IMR-90 (cell line): ENCODE measurements around the gene DAB1. TPM values are rescaled to one million over a fixed set of nuclear protein-coding genes. Genes with fewer than 3 reads are reported as not detected.

Experiments
- ATAC-seq: fragments of 200-7000 bp; cut with Tn5 transposase; 2 replicates; pipeline ENCODE4 v1.9.1; 2020; ENCODE audit warnings: low read depth, mild to moderate bottlenecking, moderate library complexity
- BruUV-seq: library from RNA; stranded (reverse); fragments of 400-500 nt; replicated peaks from 2 replicates; lab custom pipeline; 2021; lab: Mats Ljungman, UMichigan
- CTCF ChIA-PET: fragments of 300-600 bp; formaldehyde crosslinking; extraction: SDS; loops from one replicate; lab custom pipeline; 2021; ENCODE audit warnings: antibody characterized with exemption; lab: Yijun Ruan, JAX
- POLR2A ChIA-PET: fragments of 300-600 bp; sonication (Branson Sonifier 250); formaldehyde crosslinking; loops from one replicate; lab custom pipeline; 2022; ENCODE audit warnings: antibody characterized with exemption; ENCODE audit not compliant: unreplicated experiment; lab: Charles Lee
- DNase-seq: peaks from one replicate; pipeline ENCODE4 v3.0.0; 2013
- H2AFZ ChIP-seq: replicated peaks from 2 replicates; pipeline ENCODE3; 2013; ENCODE audit warnings: low read length, mild to moderate bottlenecking; ENCODE audit not compliant: poor library complexity
- H2AK5ac ChIP-seq: 2 replicates; pipeline ENCODE4 v1.6.1; 2013; ENCODE audit warnings: low read depth, low read length, inconsistent platforms
- H2AK9ac ChIP-seq: replicated peaks from 2 replicates; pipeline ENCODE3; 2013; ENCODE audit warnings: mild to moderate bottlenecking, low read depth, low read length, moderate library complexity; ENCODE audit not compliant: poor library complexity
- H2BK120ac ChIP-seq: 2 replicates; pipeline ENCODE4 v1.6.1; 2013; ENCODE audit warnings: low read depth, low read length, inconsistent platforms
- H2BK15ac ChIP-seq: 3 replicates; pipeline ENCODE4 v1.6.1; 2013; ENCODE audit warnings: low read depth, low read length, inconsistent platforms
- H2BK20ac ChIP-seq: 2 replicates; pipeline ENCODE4 v1.6.1; 2013; ENCODE audit warnings: low read depth, mild to moderate bottlenecking, inconsistent platforms, low read length, moderate library complexity
- H2BK5ac ChIP-seq: 2 replicates; pipeline ENCODE4 v1.6.1; 2013; ENCODE audit warnings: mild to moderate bottlenecking, low read depth, low read length, inconsistent platforms; ENCODE audit not compliant: poor library complexity, severe bottlenecking
- H3K14ac ChIP-seq: replicated peaks from 2 replicates; pipeline ENCODE4 v1.6.1; 2013; ENCODE audit warnings: low read depth, low read length, inconsistent platforms
- H3K18ac ChIP-seq: 2 replicates; pipeline ENCODE4 v1.6.1; 2013; ENCODE audit warnings: low read depth, low read length, control low read depth
- H3K23ac ChIP-seq: 2 replicates; pipeline ENCODE4 v1.6.1; 2013; ENCODE audit warnings: low read depth, low read length, inconsistent platforms
- H3K27ac ChIP-seq: 2 replicates; pipeline ENCODE4 v1.5.1; 2013; ENCODE audit warnings: mild to moderate bottlenecking, control low read depth, low read length; ENCODE audit not compliant: insufficient read depth
- H3K27me3 ChIP-seq: 2 replicates; pipeline ENCODE4 v1.6.1; 2013; ENCODE audit warnings: low read length; ENCODE audit not compliant: control insufficient read depth, insufficient read depth
- H3K36me3 ChIP-seq: 2 replicates; pipeline ENCODE4 v1.6.1; 2013; ENCODE audit warnings: low read length, mixed read lengths; ENCODE audit not compliant: control insufficient read depth, insufficient read depth
- H3K4ac ChIP-seq: 2 replicates; pipeline ENCODE4 v1.6.1; 2013; ENCODE audit warnings: low read depth, low read length, inconsistent platforms
- H3K4me1 ChIP-seq: 2 replicates; pipeline ENCODE4 v1.6.1; 2013; ENCODE audit warnings: low read length, mixed read lengths; ENCODE audit not compliant: control insufficient read depth, insufficient read depth
- H3K4me2 ChIP-seq: 2 replicates; pipeline ENCODE4 v1.6.1; 2013; ENCODE audit warnings: low read depth, mild to moderate bottlenecking, control low read depth, low read length, moderate library complexity
- H3K4me3 ChIP-seq: 2 replicates; pipeline ENCODE4 v1.5.1; 2013; ENCODE audit warnings: low read depth, mild to moderate bottlenecking, control low read depth, low read length, moderate library complexity; ENCODE audit not compliant: insufficient read depth
- H3K56ac ChIP-seq: 2 replicates; pipeline ENCODE4 v1.6.1; 2013; ENCODE audit warnings: low read length, inconsistent platforms; ENCODE audit not compliant: insufficient read depth; ENCODE audit errors: extremely low read depth
- H3K79me1 ChIP-seq, 2 experiments: 2 replicates each; pipeline ENCODE4 v1.6.1; 2013; ENCODE audit warnings: low read length in 2 of 2, inconsistent platforms in 1 of 2, low read depth in 1 of 2
- H3K9ac ChIP-seq: 2 replicates; pipeline ENCODE4 v1.6.1; 2013; ENCODE audit warnings: low read depth, low read length, control low read depth
- H3K9me1 ChIP-seq: 2 replicates; pipeline ENCODE4 v1.6.1; 2013; ENCODE audit warnings: low read length, inconsistent platforms; ENCODE audit not compliant: insufficient read depth
- H3K9me3 ChIP-seq: 2 replicates; pipeline ENCODE4 v1.6.1; 2013; ENCODE audit warnings: low read length; ENCODE audit not compliant: control insufficient read depth, insufficient read depth
- H4K20me1 ChIP-seq: 2 replicates; pipeline ENCODE4 v1.6.1; 2013; ENCODE audit warnings: low read length, inconsistent platforms; ENCODE audit not compliant: insufficient read depth
- H4K5ac ChIP-seq: 2 replicates; pipeline ENCODE4 v1.6.1; 2013; ENCODE audit warnings: mild to moderate bottlenecking, low read depth, low read length, control low read depth
- H4K8ac ChIP-seq, 2 experiments: 2 replicates each; pipeline ENCODE4 v1.6.1; 2013; ENCODE audit warnings: low read depth in 2 of 2, low read length in 2 of 2, control low read depth in 1 of 2, inconsistent platforms in 1 of 2
- H4K91ac ChIP-seq: 2 replicates; pipeline ENCODE4 v1.6.1; 2013; ENCODE audit warnings: low read depth, low read length, inconsistent platforms; ENCODE audit not compliant: insufficient read depth
- BHLHE40 ChIP-seq: fragments of 150-350 bp; IDR thresholded peaks from 2 replicates; pipeline ENCODE4 v1.6.1; 2016; ENCODE audit warnings: mild to moderate bottlenecking, low read depth, low read length
- CEBPB ChIP-seq: IDR thresholded peaks from 2 replicates; pipeline ENCODE4 v1.6.1; 2012; ENCODE audit warnings: low read depth, low read length, improper control_type of control experiment
- CHD1 ChIP-seq: IDR thresholded peaks from 2 replicates; pipeline ENCODE4 v1.6.1; 2012; ENCODE audit warnings: low read depth, low read length, improper control_type of control experiment
- FOS ChIP-seq: fragments of 150-350 bp; IDR thresholded peaks from 2 replicates; pipeline ENCODE4 v1.6.1; 2016; ENCODE audit warnings: low read depth, low read length
- MAZ ChIP-seq: IDR thresholded peaks from 2 replicates; pipeline ENCODE4 v1.6.1; 2012; ENCODE audit warnings: low read depth, mild to moderate bottlenecking, low read length, improper control_type of control experiment, moderate library complexity, borderline replicate concordance
- MXI1 ChIP-seq: IDR thresholded peaks from 2 replicates; pipeline ENCODE4 v1.6.1; 2012; ENCODE audit warnings: low read depth, mild to moderate bottlenecking, low read length, moderate library complexity, borderline replicate concordance
- NFE2L2 ChIP-seq: fragments of 150-350 bp; IDR thresholded peaks from 2 replicates; pipeline ENCODE4 v1.6.1; 2016; ENCODE audit warnings: low read depth, mild to moderate bottlenecking, low read length
- POLR2A ChIP-seq: IDR thresholded peaks from 2 replicates; pipeline ENCODE4 v1.6.1; 2012; ENCODE audit warnings: mild to moderate bottlenecking, low read depth, low read length
- RAD21 ChIP-seq: IDR thresholded peaks from 2 replicates; pipeline ENCODE4 v1.6.1; 2012; ENCODE audit warnings: low read length, improper control_type of control experiment
- RFX5 ChIP-seq: IDR thresholded peaks from 2 replicates; pipeline ENCODE4 v1.8.0; 2012; ENCODE audit warnings: low read depth, mild to moderate bottlenecking, low read length, moderate library complexity
- SMC3 ChIP-seq: fragments of 150-350 bp; IDR thresholded peaks from 2 replicates; pipeline ENCODE4 v1.6.1; 2016; ENCODE audit warnings: low read depth, mild to moderate bottlenecking, antibody characterized with exemption, low read length, moderate library complexity
- WGBS, 2 experiments: methylation state at CpG; one replicate each; pipeline versions ENCODE4 v1.1.5 to v1.1.7; 2013; ENCODE audit warnings: missing lambda C conversion rate in 2 of 2; ENCODE audit not compliant: insufficient read length in 1 of 2; ENCODE audit errors: extremely low coverage in 2 of 2; 5-methylcytosine and 5-hydroxymethylcytosine counted together
- dilution Hi-C: fragments of 300-500 bp; cut with HindIII; formaldehyde crosslinking; loops from one replicate; pipeline ENCODE4 v1.14.3; 2018; ENCODE audit warnings: low sequenced_read_pairs; ENCODE audit not compliant: unreplicated experiment
- in situ Hi-C: fragments of 300-500 bp; cut with MboI; formaldehyde crosslinking; loops from 3 replicates; pipeline ENCODE4 v1.14.3; 2019; ENCODE audit warnings: low sequenced_read_pairs, inconsistent platforms, mixed read lengths
- intact Hi-C: fragments of 100-400 bp; cut with micrococcal nuclease; formaldehyde crosslinking; loops from 2 replicates; pipeline ENCODE4 v1.10.0; 2022
- polyA plus RNA-seq, 3 experiments: library from polyadenylated mRNA; depleted of rRNA; stranded (reverse); fragments of >200 nt; gene quantifications; 2 replicates each; pipeline ENCODE4 v1.2.3, GENCODE V29; 2012; ENCODE audit warnings: low replicate concordance in 1 of 3
- total RNA-seq: library from RNA; depleted of rRNA; stranded (reverse); fragments of >200 nt; gene quantifications from 2 replicates; pipeline ENCODE4 v1.2.3, GENCODE V29; 2012
- TF ChIP-seq, protein P1 (sequence below): fragments of 150-350 bp; IDR thresholded peaks from 2 replicates; pipeline ENCODE4 v1.6.1; 2017; ENCODE audit warnings: mild to moderate bottlenecking, antibody characterized with exemption, low read length, low read depth
- TF ChIP-seq, protein P2 (sequence below): fragments of 150-350 bp; IDR thresholded peaks from 2 replicates; pipeline ENCODE4 v1.6.1; 2016; ENCODE audit warnings: low read depth, mild to moderate bottlenecking, low read length, moderate library complexity, borderline replicate concordance

DAB1 gene
- total and polyA plus RNA-seq, 2 of the 4 experiments (the other 2 are of a cell fraction), result 0.18 to 0.41 TPM

DNA sequence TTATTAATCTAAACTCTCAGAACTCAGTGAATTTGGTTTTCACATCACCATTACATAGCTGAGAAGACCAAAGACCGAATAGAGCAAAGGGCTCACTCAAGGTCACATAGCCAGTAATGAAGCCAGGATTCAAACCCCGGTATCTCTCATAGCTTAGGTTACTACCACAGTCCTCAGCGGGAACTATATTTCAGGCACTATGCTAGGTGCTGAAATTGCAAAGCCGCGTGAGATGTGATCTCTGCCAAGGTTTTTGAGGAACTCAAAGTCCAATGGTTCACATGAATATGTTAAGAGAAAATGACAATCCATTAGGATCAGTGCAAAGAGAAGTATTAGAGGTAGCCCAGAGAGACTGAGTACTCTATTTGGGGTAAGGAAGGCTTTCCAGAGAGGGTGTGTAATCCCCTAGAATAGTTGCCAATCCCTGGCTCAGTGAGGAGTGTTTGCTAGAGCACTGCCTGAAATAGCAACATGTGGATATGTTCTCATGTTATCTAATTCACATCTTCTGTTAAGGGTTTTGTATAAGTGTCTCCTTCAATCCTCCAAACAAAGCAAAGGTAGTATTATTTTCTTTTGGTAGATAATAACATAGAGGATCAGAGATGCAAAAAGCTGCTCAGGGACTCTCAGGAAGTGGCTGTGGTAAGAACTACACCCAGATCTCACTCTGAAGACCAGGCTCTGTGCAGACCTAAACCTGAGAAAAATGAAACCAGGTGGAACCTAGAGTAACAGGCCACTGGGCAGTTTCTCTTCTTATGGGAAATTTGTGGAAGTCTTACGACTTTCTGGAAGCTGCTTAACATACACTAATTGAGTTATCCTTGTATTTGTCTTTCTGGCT, 365.0 kb downstream of the DAB1 start (continued):
- no peak for TF ChIP-seq BHLHE40

DNA sequence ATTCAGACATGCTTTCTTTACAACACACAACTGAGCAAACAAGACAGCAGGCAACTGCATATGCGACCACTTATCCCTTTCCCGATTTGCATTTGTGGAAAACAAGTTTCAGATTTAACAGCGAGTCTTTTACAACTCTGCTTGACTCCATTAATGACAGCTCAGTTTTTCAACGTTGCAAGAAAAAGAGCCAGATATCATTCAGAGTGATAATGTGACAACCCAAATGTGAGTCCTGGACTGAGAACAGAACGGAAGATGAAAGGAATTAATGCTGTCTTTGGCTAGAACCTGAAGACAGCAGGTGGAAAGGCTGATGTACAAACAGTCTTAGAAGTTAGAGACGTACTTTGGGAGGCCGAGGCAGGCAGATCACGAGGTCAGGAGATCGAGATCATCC, 375.0 kb downstream of the DAB1 start:
- no peak overlapping the region for H2AFZ ChIP-seq
- dilution Hi-C loops, result no loop called here
- no TSS peak for BruUV-seq
- TF ChIP-seq, protein P1, sequence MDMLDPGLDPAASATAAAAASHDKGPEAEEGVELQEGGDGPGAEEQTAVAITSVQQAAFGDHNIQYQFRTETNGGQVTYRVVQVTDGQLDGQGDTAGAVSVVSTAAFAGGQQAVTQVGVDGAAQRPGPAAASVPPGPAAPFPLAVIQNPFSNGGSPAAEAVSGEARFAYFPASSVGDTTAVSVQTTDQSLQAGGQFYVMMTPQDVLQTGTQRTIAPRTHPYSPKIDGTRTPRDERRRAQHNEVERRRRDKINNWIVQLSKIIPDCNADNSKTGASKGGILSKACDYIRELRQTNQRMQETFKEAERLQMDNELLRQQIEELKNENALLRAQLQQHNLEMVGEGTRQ, result no peak
- TF ChIP-seq POLR2A (no peak), SMC3 (no peak), MXI1 (no peak), RAD21 (no peak), BHLHE40 (no peak), NFE2L2 (no peak), MAZ (no peak), CHD1 (no peak), FOS (no peak), RFX5 (no peak), CEBPB (no peak)
- TF ChIP-seq, protein P2, sequence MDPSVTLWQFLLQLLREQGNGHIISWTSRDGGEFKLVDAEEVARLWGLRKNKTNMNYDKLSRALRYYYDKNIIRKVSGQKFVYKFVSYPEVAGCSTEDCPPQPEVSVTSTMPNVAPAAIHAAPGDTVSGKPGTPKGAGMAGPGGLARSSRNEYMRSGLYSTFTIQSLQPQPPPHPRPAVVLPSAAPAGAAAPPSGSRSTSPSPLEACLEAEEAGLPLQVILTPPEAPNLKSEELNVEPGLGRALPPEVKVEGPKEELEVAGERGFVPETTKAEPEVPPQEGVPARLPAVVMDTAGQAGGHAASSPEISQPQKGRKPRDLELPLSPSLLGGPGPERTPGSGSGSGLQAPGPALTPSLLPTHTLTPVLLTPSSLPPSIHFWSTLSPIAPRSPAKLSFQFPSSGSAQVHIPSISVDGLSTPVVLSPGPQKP, result no peak

More for the DNA sequence above, 375.0 kb downstream of the DAB1 start:
- no peak overlapping the region for H2AK5ac ChIP-seq
- no peak overlapping the region for H3K4me2 ChIP-seq
- DNase-seq (no peak), ATAC-seq (no peak)
- WGBS, 2 experiments, result 38% methylated on average over 3 of the region's 9 CpGs; no CpG with 5 or more reads in 1 of the 2 experiments
- H2BK5ac ChIP-seq, result no peak overlapping the region
- no peaks in the 10 kb centered on the region for H3K27me3 ChIP-seq
- in situ Hi-C loops (no loop called here), intact Hi-C loops (no loop called here)
- H3K9me3 ChIP-seq, result no peaks in the 10 kb centered on the region
- H2BK20ac ChIP-seq, result no peak overlapping the region
- H3K36me3 ChIP-seq, result no peaks in the 10 kb centered on the region
- no peaks in the 10 kb centered on the region for H4K20me1 ChIP-seq
- H4K8ac ChIP-seq, result no peak overlapping the region
- H3K79me1 ChIP-seq, result no peaks in the 10 kb centered on the region
- H3K27ac ChIP-seq, result no peak overlapping the region
- H3K18ac ChIP-seq, result no peak overlapping the region
- ChIA-PET CTCF (no interaction called here), POLR2A (no interaction called here)
- no peaks in the 10 kb centered on the region for H3K4me1 ChIP-seq
- H4K5ac ChIP-seq, result no peak overlapping the region
- no peak overlapping the region for H3K4me3 ChIP-seq
- no peak overlapping the region for H3K4ac ChIP-seq
- H3K9me1 ChIP-seq, result no peaks in the 10 kb centered on the region
- H4K91ac ChIP-seq, result no peak overlapping the region
- no peak overlapping the region for H3K9ac ChIP-seq
- H2AK9ac ChIP-seq, result no peak overlapping the region
- H2BK15ac ChIP-seq, result no peak overlapping the region
- no peak overlapping the region for H2BK120ac ChIP-seq
- no peak overlapping the region for H3K56ac ChIP-seq
- H3K14ac ChIP-seq, result no peak overlapping the region
- H3K23ac ChIP-seq, result no peak overlapping the region
